Heart left ventricle (tissue), 16 donors: Measurements from ENCODE around the gene DOCK9. TPM values are rescaled to one million over a fixed set of nuclear protein-coding genes. Genes with fewer than 3 reads are reported as not detected.

Experiments
- ATAC-seq, 4 donors: fragments of 200-7000 bp; cut with Tn5 transposase; one replicate each; pipeline ENCODE4 v1.9.1; 2020 to 2022; ENCODE audit warnings: moderate library complexity in 4 of 4, mild to moderate bottlenecking in 3 of 4, moderate number of reproducible peaks in 1 of 4
- DNase-seq, 5 donors: peaks; one replicate each; pipeline ENCODE4 v3.0.0-alpha.2; 2020
- H3K27ac ChIP-seq, 12 donors: fragments of 200-600 bp; sonication (generic) in 4 of 12; one replicate each; pipeline versions ENCODE4 v1.5.0 to v1.8.0; 2016 to 2022; ENCODE audit warnings: mild to moderate bottlenecking in 2 of 12
- H3K27me3 ChIP-seq, 9 donors: fragments of 200-600 bp; sonication (generic) in 2 of 9; one replicate each; pipeline versions ENCODE4 v1.5.1 to v1.8.0; 2016 to 2022; ENCODE audit warnings: mild to moderate bottlenecking in 3 of 9
- H3K36me3 ChIP-seq, 9 donors: fragments of 200-600 bp; sonication (generic) in 2 of 9; one replicate each; pipeline versions ENCODE4 v1.5.0 to v1.8.0; 2018 to 2022; ENCODE audit warnings: mild to moderate bottlenecking in 2 of 9
- H3K4me1 ChIP-seq, 12 donors: fragments of 200-600 bp; sonication (generic) in 4 of 12; one replicate each; pipeline versions ENCODE4 v1.5.0 to v1.8.0; 2016 to 2022; ENCODE audit warnings: mild to moderate bottlenecking in 3 of 12
- H3K4me3 ChIP-seq, 12 donors: fragments of 200-600 bp; sonication (generic) in 4 of 12; one replicate each; pipeline versions ENCODE4 v1.5.0 to v1.8.0; 2017 to 2022; ENCODE audit warnings: mild to moderate bottlenecking in 9 of 12, moderate library complexity in 4 of 12
- H3K9me3 ChIP-seq, 12 donors: fragments of 200-600 bp; sonication (generic) in 4 of 12; one replicate each; pipeline versions ENCODE4 v1.5.0 to v1.8.0; 2016 to 2022; ENCODE audit warnings: mild to moderate bottlenecking in 1 of 12
- CTCF ChIP-seq, 12 donors: fragments of 200-600 bp; sonication (generic) in 4 of 12; IDR thresholded peaks; one replicate each; pipeline versions ENCODE4 v1.5.0 to v1.8.0; 2018 to 2022; ENCODE audit warnings: antibody characterized with exemption in 12 of 12, mild to moderate bottlenecking in 5 of 12
- POLR2A ChIP-seq, 2 donors: fragments of 450-650 bp; IDR thresholded peaks; one replicate each; pipeline ENCODE4 v1.6.1; 2017; ENCODE audit warnings: antibody characterized with exemption in 2 of 2, mild to moderate bottlenecking in 2 of 2, moderate library complexity in 2 of 2
- WGBS, 4 donors: extraction: QIAGEN DNeasy Blood & Tissue Kit in 2 of 4; methylation state at CpG; one replicate each; pipeline versions ENCODE4 v1.1.5 to v1.1.7; 2013 to 2018; 5-methylcytosine and 5-hydroxymethylcytosine counted together
- intact Hi-C, 10 donors: fragments of 100-400 bp; cut with DNase I; formaldehyde crosslinking; loops; one replicate each; pipeline versions ENCODE4 v1.11.1 to v1.14.2; 2022
- polyA plus RNA-seq, 2 donors: library from polyadenylated mRNA; stranded (reverse); fragments of 200-250 nt; gene quantifications; one replicate each; pipeline ENCODE4 v1.2.3, GENCODE V29; 2013
- total RNA-seq, 9 donors: library from RNA; depleted of rRNA in 2 of 9; stranded (reverse); fragments of >200 nt in 2 of 9; fragmentation: NEBNext Ultra II Directional in 3 of 9; extraction: Animal tissue kit (Norgen Biotek cat#: 25700) in 3 of 9; gene quantifications; one replicate each; pipeline versions ENCODE4 v1.1.0 to v1.2.4, GENCODE V29; 2016 to 2023
- donor health status: ischemic (EF 13 %, LVEDD 7.1; RV severe dilation, severe dysfunction).
- donor health status: healthy with polysubstance abuse.
- donor health status: DM: no; HTN: yes; CAD: no.
- donor health status: DM: no; HTN: no; CAD: no.
- donor health status: ischemic (EF 25% LVEDD 6.9; RV normal size, moderate dysfunction).
- donor health status: ischemic (EF 25% LVEDD 5.7; RV mildly dilated, moderate dysfunction).
- donor health status: healthy.
- donor health status: DM: yes; HTN: yes; CAD: no.
- donor health status: ischemic (EF 35%, LVEDD 5.7; RV mildly dilated, moderate dysfunction).
- donor health status: nonischemic (EF 11% LVEDD 7.7; RV severe dilation, severe dysfunction).
- donor health status: DM: yes; HTN: yes; CAD: no.
- donor health status: PGD.
- donor health status: ischemic (EF 29% LVEDD 5.4; RV normal size, mild dysfunction).
- donor health status: nonischemic (EF 23%, LVEDD 6.1; RV moderate dilation, normal function).

DOCK9 gene
- total and polyA plus RNA-seq, 11 donors: 21.4 to 128 (median 45.2) TPM

- H3K27ac ChIP-seq: no peak overlapping the region
- peaks cover 0 to 9% (median 0%) of the 10 kb centered on the region in 12 donors for H3K4me1 ChIP-seq
- ATAC-seq (no peak), DNase-seq (peak in 1 of 5 donors; percentile 6)
- H3K36me3 ChIP-seq: peaks cover 0 to 95% (median 69%) of the 10 kb centered on the region in 9 donors
- no peak overlapping the region for H3K4me3 ChIP-seq
- H3K27me3 ChIP-seq: no peaks in the 10 kb centered on the region
- 89 to 94% (median 92%) methylated on average over 14 of the region's 14 CpGs for WGBS, 4 donors
- H3K9me3 ChIP-seq: no peaks in the 10 kb centered on the region
- TF ChIP-seq CTCF (IDR thresholded peaks at IDR 0.05) (no peak), POLR2A (IDR thresholded peaks at IDR 0.05) (no peak)
- intact Hi-C loops: no loop called here
Observed at GRCh38 chr13:98800078-98800477, 177.8 kb downstream of the DOCK9 start.

- intact Hi-C loops: no loop called here
- H3K4me3 ChIP-seq: no peak overlapping the region
- H3K9me3 ChIP-seq: no peaks in the 10 kb centered on the region
- H3K27ac ChIP-seq: no peak overlapping the region
- 76 to 85% (median 83%) methylated on average over 5 of the region's 5 CpGs for WGBS, 4 donors
- no peak for ATAC-seq
- no peak for DNase-seq
- no peaks in the 10 kb centered on the region for H3K27me3 ChIP-seq
- peaks cover 0 to 95% (median 68%) of the 10 kb centered on the region in 9 donors for H3K36me3 ChIP-seq
- peaks cover 0 to 9% (median 0%) of the 10 kb centered on the region in 12 donors for H3K4me1 ChIP-seq
- TF ChIP-seq POLR2A (IDR thresholded peaks at IDR 0.05): no peak
- no peak for TF ChIP-seq CTCF (IDR thresholded peaks at IDR 0.05)
Observed at GRCh38 chr13:98798849-98799645, 178.8 kb downstream of the DOCK9 start.

GRCh38 chr13:98797456-98797855 lies 180.4 kb downstream of the DOCK9 start:
- DNase-seq (no peak), ATAC-seq (no peak)
- H3K4me1 ChIP-seq: peaks cover 0 to 8% (median 0%) of the 10 kb centered on the region in 12 donors
- peaks cover 0 to 95% (median 71%) of the 10 kb centered on the region in 9 donors for H3K36me3 ChIP-seq
- WGBS, 4 donors: 90 to 95% (median 94%) methylated on average over 6 of the region's 6 CpGs
- no peak overlapping the region for H3K27ac ChIP-seq
- no peaks in the 10 kb centered on the region for H3K9me3 ChIP-seq
- no peaks in the 10 kb centered on the region for H3K27me3 ChIP-seq
- no peak overlapping the region for H3K4me3 ChIP-seq
- no peak for TF ChIP-seq CTCF (IDR thresholded peaks at IDR 0.05)
- TF ChIP-seq POLR2A (IDR thresholded peaks at IDR 0.05): no peak
- intact Hi-C loops: no loop called here

GRCh38 chr13:98796798-98797197 lies 181.1 kb downstream of the DOCK9 start:
- 88 to 91% (median 89%) methylated on average over 10 of the region's 10 CpGs for WGBS, 4 donors
- Histone ChIP-seq H3K4me3 (no peak overlapping the region), H3K27me3 (no peaks in the 10 kb centered on the region), H3K9me3 (no peaks in the 10 kb centered on the region), H3K36me3 (peaks cover 0 to 92% (median 71%) of the 10 kb centered on the region in 9 donors), H3K4me1 (peaks cover 0 to 1% (median 0%) of the 10 kb centered on the region in 12 donors), H3K27ac (no peak overlapping the region)
- DNase-seq: peak in 1 of 5 donors; percentile 8
- no peak for TF ChIP-seq POLR2A (IDR thresholded peaks at IDR 0.05)
- no peak for TF ChIP-seq CTCF (IDR thresholded peaks at IDR 0.05)
- ATAC-seq: no peak
- intact Hi-C loops: no loop called here
